IPS-20b (cell line): Measurements from ENCODE around the gene PNPLA5.

Experiments
- H3K27ac ChIP-seq: one replicate; pipeline ENCODE4 v1.5.1; 2013; ENCODE audit warnings: low read length
- H3K27me3 ChIP-seq: 2 replicates; pipeline ENCODE4 v1.6.1; 2013; ENCODE audit warnings: mild to moderate bottlenecking, low read length, inconsistent platforms; ENCODE audit not compliant: insufficient read depth
- H3K36me3 ChIP-seq: 2 replicates; pipeline ENCODE4 v1.6.1; 2013; ENCODE audit warnings: low read depth, mild to moderate bottlenecking, inconsistent platforms, low read length, moderate library complexity; ENCODE audit not compliant: insufficient read depth
- H3K4me1 ChIP-seq: 2 replicates; pipeline ENCODE4 v1.6.1; 2013; ENCODE audit warnings: mild to moderate bottlenecking, control low read depth, inconsistent platforms, low read length, moderate library complexity; ENCODE audit not compliant: insufficient read depth
- H3K4me3 ChIP-seq: 2 replicates; pipeline ENCODE4 v1.5.1; 2013; ENCODE audit warnings: mild to moderate bottlenecking, low read length, inconsistent platforms
- H3K9ac ChIP-seq: 2 replicates; pipeline ENCODE4 v1.6.1; 2013; ENCODE audit warnings: low read depth, mild to moderate bottlenecking, inconsistent platforms, low read length, moderate library complexity
- H3K9me3 ChIP-seq: 2 replicates; pipeline ENCODE4 v1.6.1; 2013; ENCODE audit warnings: mild to moderate bottlenecking, low read depth, low read length, inconsistent platforms; ENCODE audit not compliant: insufficient read depth

Gene PNPLA5

GRCh38 chr22:43851058-43851978 lies 40.5 kb downstream of the PNPLA5 start:
- no peak overlapping the region for H3K4me3 ChIP-seq
- no peaks in the 10 kb centered on the region for H3K9me3 ChIP-seq
- no peak overlapping the region for H3K9ac ChIP-seq
- H3K27ac ChIP-seq: no peak overlapping the region
- no peaks in the 10 kb centered on the region for H3K36me3 ChIP-seq
- peaks cover 3% of the 10 kb centered on the region; the same call in 1 of the 2 replicates for H3K4me1 ChIP-seq
- no peaks in the 10 kb centered on the region for H3K27me3 ChIP-seq

DNA sequence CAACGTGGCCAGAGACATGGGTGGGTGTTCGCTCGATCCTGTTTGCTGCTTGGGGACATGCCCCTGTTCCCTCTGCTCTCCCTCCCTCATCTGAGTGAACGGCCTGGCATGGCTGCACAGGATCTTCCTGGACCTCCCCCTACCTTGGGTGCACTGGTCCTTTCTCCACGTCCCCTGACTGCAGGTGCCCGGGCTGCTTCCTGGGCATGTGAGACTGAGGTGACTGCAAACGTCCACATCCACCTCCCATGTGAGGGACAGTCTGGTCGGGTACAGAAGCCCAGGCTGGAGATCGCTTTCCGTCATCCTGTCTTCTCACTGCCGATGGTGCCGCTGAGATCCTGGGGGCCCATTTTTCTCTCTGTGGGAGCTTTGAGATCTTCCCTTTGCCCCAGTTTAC lies 41.3 kb downstream of the PNPLA5 start:
- H3K27me3 ChIP-seq: no peaks in the 10 kb centered on the region
- H3K9me3 ChIP-seq: no peaks in the 10 kb centered on the region
- H3K4me3 ChIP-seq: no peak overlapping the region
- H3K4me1 ChIP-seq: peaks cover 5% of the 10 kb centered on the region; the same call in 1 of the 2 replicates
- no peak overlapping the region for H3K27ac ChIP-seq
- no peaks in the 10 kb centered on the region for H3K36me3 ChIP-seq
- no peak overlapping the region for H3K9ac ChIP-seq

DNA sequence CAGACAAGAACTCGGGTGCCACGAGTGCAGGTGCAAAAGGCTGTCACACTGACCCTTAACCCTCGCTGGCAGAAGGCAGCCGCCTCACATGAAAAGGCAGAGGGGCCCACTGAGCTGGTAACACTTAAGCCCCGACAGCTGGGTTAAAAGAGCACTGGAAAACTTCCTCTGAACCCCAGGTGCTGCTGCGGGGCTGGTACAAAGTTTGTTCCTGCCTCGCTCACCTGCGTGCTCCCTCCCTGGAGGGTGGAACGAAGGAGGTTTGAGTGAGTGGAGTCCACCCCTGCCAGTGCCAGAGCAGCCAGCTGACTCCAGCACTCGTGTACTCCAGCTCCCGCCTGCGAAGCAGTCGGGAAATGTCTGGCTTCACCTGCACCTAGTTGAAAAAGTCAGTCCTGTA lies 42.1 kb downstream of the PNPLA5 start:
- H3K9me3 ChIP-seq: no peaks in the 10 kb centered on the region
- no peak overlapping the region for H3K9ac ChIP-seq
- H3K36me3 ChIP-seq: no peaks in the 10 kb centered on the region
- H3K27me3 ChIP-seq: no peaks in the 10 kb centered on the region
- H3K4me1 ChIP-seq: peaks cover 5% of the 10 kb centered on the region; the same call in 1 of the 2 replicates
- H3K27ac ChIP-seq: no peak overlapping the region
- no peak overlapping the region for H3K4me3 ChIP-seq

GRCh38 chr22:43848366-43849171 lies 43.2 kb downstream of the PNPLA5 start:
- no peak overlapping the region for H3K4me3 ChIP-seq
- no peak overlapping the region for H3K27ac ChIP-seq
- no peaks in the 10 kb centered on the region for H3K9me3 ChIP-seq
- peaks cover 5% of the 10 kb centered on the region; the same call in 1 of the 2 replicates for H3K4me1 ChIP-seq
- H3K36me3 ChIP-seq: no peaks in the 10 kb centered on the region
- no peaks in the 10 kb centered on the region for H3K27me3 ChIP-seq
- no peak overlapping the region for H3K9ac ChIP-seq

- Histone ChIP-seq H3K27ac (no peak overlapping the region), H3K9ac (no peak overlapping the region), H3K9me3 (no peaks in the 10 kb centered on the region), H3K4me3 (no peak overlapping the region), H3K36me3 (no peaks in the 10 kb centered on the region), H3K27me3 (no peaks in the 10 kb centered on the region), H3K4me1 (peaks cover 5% of the 10 kb centered on the region; the same call in 1 of the 2 replicates)
Measured at GRCh38 chr22:43847376-43848289, 44.2 kb downstream of the PNPLA5 start.

- Histone ChIP-seq H3K27ac (no peak overlapping the region), H3K4me3 (no peak overlapping the region), H3K4me1 (peaks cover 5% of the 10 kb centered on the region; the same call in 1 of the 2 replicates), H3K9me3 (no peaks in the 10 kb centered on the region), H3K9ac (no peak overlapping the region), H3K36me3 (no peaks in the 10 kb centered on the region), H3K27me3 (no peaks in the 10 kb centered on the region)
Measured at GRCh38 chr22:43846966-43847365, 44.8 kb downstream of the PNPLA5 start.

DNA sequence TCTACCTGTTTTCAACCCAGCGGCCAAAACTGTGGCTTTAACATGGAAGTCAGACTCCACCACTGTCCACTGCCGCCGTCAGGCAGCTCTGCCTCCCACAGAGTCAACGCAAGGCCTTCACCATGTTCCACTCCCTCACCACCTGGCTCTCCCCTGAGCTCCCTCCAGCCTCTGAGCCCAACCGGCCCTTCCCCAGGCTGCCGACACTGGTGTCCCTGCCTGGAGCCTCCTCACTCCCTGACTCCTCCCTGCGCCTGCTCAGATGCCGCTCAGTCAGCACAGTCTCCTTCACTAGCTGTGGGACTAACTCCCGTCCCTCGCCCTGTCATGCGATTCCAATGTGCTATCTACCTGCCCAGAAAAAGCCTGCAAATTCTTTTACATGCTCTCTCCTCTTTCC lies 45.8 kb downstream of the PNPLA5 start:
- no peak overlapping the region for H3K9ac ChIP-seq
- no peak overlapping the region for H3K27ac ChIP-seq
- H3K4me1 ChIP-seq: peaks cover 5% of the 10 kb centered on the region; the same call in 1 of the 2 replicates
- no peaks in the 10 kb centered on the region for H3K9me3 ChIP-seq
- no peaks in the 10 kb centered on the region for H3K27me3 ChIP-seq
- no peaks in the 10 kb centered on the region for H3K36me3 ChIP-seq
- H3K4me3 ChIP-seq: no peak overlapping the region

DNA sequence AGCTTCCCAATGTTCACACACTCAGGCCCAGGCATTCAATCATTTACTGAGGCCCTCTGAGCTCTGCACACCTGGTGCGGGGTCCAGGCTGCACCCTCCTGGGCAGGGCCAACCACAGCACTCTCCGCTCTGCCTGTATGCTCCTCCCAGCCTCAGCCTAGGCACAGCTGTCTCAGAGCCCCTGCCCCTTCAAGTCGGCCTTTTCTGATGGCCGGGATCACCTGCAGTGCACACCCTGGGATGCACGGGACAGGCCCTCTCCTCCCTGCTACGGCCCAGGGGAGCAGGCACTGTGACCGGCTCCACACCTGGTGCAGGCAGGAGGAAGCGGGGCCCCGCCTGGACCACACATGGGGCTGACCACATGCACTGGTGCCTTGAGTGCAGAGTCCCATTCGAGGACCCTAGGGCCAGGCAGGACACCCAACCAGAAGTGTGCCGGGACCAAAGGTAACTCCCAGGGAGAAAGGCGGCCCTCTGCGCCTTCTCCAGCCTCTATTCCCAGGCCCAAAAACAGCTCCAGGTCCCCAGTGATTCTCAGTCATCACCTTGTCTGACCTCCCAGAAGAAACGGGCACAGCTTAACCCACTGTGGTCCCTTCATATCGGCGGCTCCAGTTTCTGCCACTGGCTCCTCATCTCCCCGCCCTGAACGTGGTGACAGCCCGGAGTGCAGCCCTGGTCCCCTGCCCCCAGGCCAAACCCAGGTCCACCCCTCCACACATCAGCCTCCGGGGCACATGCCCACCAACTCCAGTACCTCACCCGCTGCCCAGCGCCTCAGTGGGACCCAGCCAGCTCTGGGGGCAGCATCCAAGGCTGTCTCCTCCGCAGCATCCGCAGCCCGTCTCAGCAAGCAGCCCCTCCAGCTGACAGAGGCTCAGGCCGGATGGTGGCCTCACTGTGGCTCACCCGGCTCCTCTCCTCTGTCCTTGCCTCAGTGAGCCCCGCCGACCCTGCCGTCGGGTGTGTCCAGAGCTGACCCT lies 47.0 kb downstream of the PNPLA5 start:
- no peak overlapping the region for H3K27ac ChIP-seq
- H3K9ac ChIP-seq: no peak overlapping the region
- H3K9me3 ChIP-seq: no peaks in the 10 kb centered on the region
- H3K36me3 ChIP-seq: no peaks in the 10 kb centered on the region
- no peaks in the 10 kb centered on the region for H3K27me3 ChIP-seq
- no peak overlapping the region for H3K4me3 ChIP-seq
- peaks cover 5% of the 10 kb centered on the region; the same call in 1 of the 2 replicates for H3K4me1 ChIP-seq

GRCh38 chr22:43843783-43844530 lies 47.9 kb downstream of the PNPLA5 start:
- no peaks in the 10 kb centered on the region for H3K9me3 ChIP-seq
- H3K27ac ChIP-seq: no peak overlapping the region
- H3K4me1 ChIP-seq: peaks cover 5% of the 10 kb centered on the region; the same call in 1 of the 2 replicates
- no peaks in the 10 kb centered on the region for H3K27me3 ChIP-seq
- peaks cover 7% of the 10 kb centered on the region for H3K36me3 ChIP-seq
- no peak overlapping the region for H3K4me3 ChIP-seq
- H3K9ac ChIP-seq: no peak overlapping the region

DNA sequence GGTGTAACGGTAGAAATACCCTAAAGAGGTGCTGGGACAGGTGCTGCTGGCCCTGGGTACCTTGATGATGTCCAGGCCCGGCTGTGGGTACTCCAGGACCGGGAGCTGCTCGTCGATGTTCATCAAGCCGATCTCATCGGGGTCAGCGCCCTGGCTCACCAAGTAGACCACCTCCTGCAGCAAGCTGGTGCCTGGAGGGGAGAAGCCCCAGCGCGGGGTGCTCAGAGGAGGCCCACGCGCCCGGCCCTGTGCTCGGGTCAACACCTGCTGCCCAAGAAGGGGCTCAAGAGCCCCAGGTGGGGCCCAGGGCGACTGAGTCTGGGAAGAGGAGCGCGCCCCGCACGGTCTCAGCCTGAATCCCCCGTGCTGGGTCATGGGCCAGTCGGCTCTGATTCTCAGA lies 50.1 kb downstream of the PNPLA5 start:
- Histone ChIP-seq H3K4me3 (no peak overlapping the region), H3K36me3 (peaks cover 28% of the 10 kb centered on the region), H3K9me3 (no peaks in the 10 kb centered on the region), H3K4me1 (peaks cover 5% of the 10 kb centered on the region; the same call in 1 of the 2 replicates), H3K27ac (no peak overlapping the region), H3K27me3 (no peaks in the 10 kb centered on the region), H3K9ac (no peak overlapping the region)
